Testis (tissue), 3 donors: ENCODE data around the gene CLIP1. TPM values are rescaled to one million over a fixed set of nuclear protein-coding genes. Genes with fewer than 3 reads are reported as not detected.

Source experiments
- DNase-seq: peaks from one replicate; pipeline ENCODE4 v3.0.0-alpha.2; 2019
- H3K27ac ChIP-seq, 2 donors: fragments of 200-600 bp; sonication (generic); one replicate each; pipeline ENCODE4 v1.5.1; 2019
- H3K27me3 ChIP-seq: fragments of 200-600 bp; sonication (generic); one replicate; pipeline ENCODE4 v1.5.1; 2019
- H3K36me3 ChIP-seq: fragments of 200-600 bp; sonication (generic); one replicate; pipeline ENCODE4 v1.5.1; 2017; ENCODE audit warnings: low read depth; ENCODE audit errors: missing control alignments
- H3K4me1 ChIP-seq: fragments of 200-600 bp; sonication (generic); one replicate; pipeline ENCODE4 v1.5.1; 2019
- H3K4me3 ChIP-seq, 2 donors: fragments of 200-600 bp; sonication (generic); one replicate each; pipeline ENCODE4 v1.5.1; 2017 to 2019
- H3K9me3 ChIP-seq: fragments of 200-600 bp; sonication (generic); one replicate; pipeline ENCODE4 v1.5.1; 2017
- CTCF ChIP-seq, 3 experiments: fragments of 450-650 bp in 2 of 3; fragments of 200-600 bp in 1 of 3; sonication (generic) in 1 of 3; IDR thresholded peaks; one replicate each; pipeline ENCODE4 v1.5.1; 2016 to 2019; ENCODE audit warnings: antibody characterized with exemption in 3 of 3, mild to moderate bottlenecking in 2 of 3, moderate library complexity in 1 of 3
- POLR2A ChIP-seq: fragments of 450-650 bp; IDR thresholded peaks from one replicate; pipeline ENCODE4 v1.6.1; 2017; ENCODE audit warnings: antibody characterized with exemption, mild to moderate bottlenecking, moderate library complexity
- WGBS, 2 donors: methylation state at CpG; one replicate each; pipeline ENCODE4 v1.1.5; 2018; 5-methylcytosine and 5-hydroxymethylcytosine counted together
- intact Hi-C: fragments of 100-400 bp; cut with DNase I; formaldehyde crosslinking; loops from one replicate; pipeline ENCODE4 v1.15.1; 2023; ENCODE audit warnings: low total_unique reads
- polyA plus RNA-seq: library from polyadenylated mRNA; stranded (reverse); fragments of 350-450 nt; fragmentation: Illumina TruSeq; extraction: RNeasy Lipid Tissue Mini Kit (QIAGEN cat#74804); gene quantifications from one replicate; pipeline ENCODE4 v1.2.3, GENCODE V29; 2014; ENCODE audit warnings: low read depth, low replicate concordance; ENCODE audit not compliant: insufficient read depth
- total RNA-seq, 2 donors: library from RNA; depleted of rRNA; stranded (reverse); fragments of >200 nt; gene quantifications; one replicate each; pipeline ENCODE4 v1.2.3, GENCODE V29; 2016

Gene CLIP1
- total and polyA plus RNA-seq, 3 donors from 2014 or later, result 25.1 to 66.5 (median 51.9) TPM

GRCh38 chr12:122311696-122312095 is 110.8 kb downstream of the CLIP1 start:
- no peak overlapping the region for H3K27ac ChIP-seq
- TF ChIP-seq CTCF (IDR thresholded peaks at IDR 0.05) (no peak), POLR2A (no peak)
- no peak overlapping the region for H3K4me3 ChIP-seq
- intact Hi-C loops, result no loop called here
- no peaks in the 10 kb centered on the region for H3K36me3 ChIP-seq
- 86 to 92% methylated on average over 5 of the region's 5 CpGs for WGBS, 2 donors
- no peaks in the 10 kb centered on the region for H3K27me3 ChIP-seq
- no peaks in the 10 kb centered on the region for H3K4me1 ChIP-seq
- no peak for DNase-seq
- H3K9me3 ChIP-seq, result no peaks in the 10 kb centered on the region

- intact Hi-C loops, result no loop called here
Measured at GRCh38 chr12:122310626-122311333, 111.7 kb downstream of the CLIP1 start.

DNA sequence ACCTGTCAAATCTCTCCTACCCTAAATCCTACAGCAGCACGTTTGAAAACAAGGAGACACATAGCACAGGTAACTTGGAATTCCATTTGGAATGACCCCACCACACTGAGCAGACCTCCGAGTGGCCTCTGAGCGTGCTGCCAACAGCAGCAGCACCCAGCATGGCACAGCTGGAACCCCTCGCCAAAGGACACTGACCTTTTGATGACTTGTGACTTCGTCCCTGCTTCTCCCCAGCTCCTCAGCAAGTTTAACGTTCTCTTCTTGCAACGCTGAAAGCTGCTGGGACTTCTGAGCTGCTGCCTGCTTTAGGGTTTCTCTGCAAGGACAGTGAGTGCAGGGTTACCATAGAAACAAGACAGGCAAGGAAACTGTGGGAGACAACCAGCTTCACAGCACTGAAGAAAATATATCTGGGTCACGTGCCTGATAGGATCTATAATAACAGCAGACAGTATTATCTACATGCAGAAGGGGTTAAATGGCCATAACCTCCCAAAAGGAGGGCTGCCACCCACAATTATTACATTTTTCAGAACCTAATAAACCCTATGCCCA is 112.8 kb downstream of the CLIP1 start:
- Histone ChIP-seq H3K27ac (no peak overlapping the region), H3K4me3 (no peak overlapping the region), H3K36me3 (no peaks in the 10 kb centered on the region), H3K4me1 (no peaks in the 10 kb centered on the region), H3K9me3 (no peaks in the 10 kb centered on the region), H3K27me3 (no peaks in the 10 kb centered on the region)
- intact Hi-C loops, result no loop called here
- no peak for DNase-seq
- TF ChIP-seq POLR2A (no peak), CTCF (IDR thresholded peaks at IDR 0.05) (no peak)
- WGBS, 2 donors, result 78 to 84% methylated on average over 8 of the region's 8 CpGs

More at GRCh38 chr12:122310626-122311333, 111.7 kb downstream of the CLIP1 start:
- Histone ChIP-seq H3K27ac (no peak overlapping the region), H3K4me1 (no peaks in the 10 kb centered on the region), H3K4me3 (no peak overlapping the region), H3K36me3 (no peaks in the 10 kb centered on the region), H3K27me3 (no peaks in the 10 kb centered on the region), H3K9me3 (no peaks in the 10 kb centered on the region)
- 86 to 89% methylated on average over 3 of the region's 3 CpGs for WGBS, 2 donors
- TF ChIP-seq CTCF (IDR thresholded peaks at IDR 0.05), result no peak
- no peak for TF ChIP-seq POLR2A
- DNase-seq, result no peak

DNA sequence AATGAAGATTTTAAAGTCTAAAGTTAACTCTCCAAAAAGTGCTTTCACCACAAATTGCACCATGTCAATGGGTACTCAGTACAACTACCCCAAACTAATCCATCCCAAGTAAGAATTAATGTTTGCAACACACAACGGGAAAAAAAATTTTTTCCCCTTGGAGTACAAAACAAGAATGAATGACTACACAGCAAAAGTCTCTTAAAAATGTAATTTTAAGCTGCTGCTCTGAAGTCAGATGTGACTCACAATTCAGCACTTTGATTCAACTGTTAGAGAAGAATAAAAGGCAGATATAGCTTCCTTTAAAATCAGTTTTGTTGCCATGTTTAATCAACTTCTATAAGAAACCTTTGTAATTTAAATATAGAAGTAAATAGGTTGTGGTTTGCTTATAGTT is 113.7 kb downstream of the CLIP1 start:
- 88 to 94% methylated on average over 1 of the region's 1 CpG for WGBS, 2 donors
- intact Hi-C loops, result no loop called here
- Histone ChIP-seq H3K4me3 (no peak overlapping the region), H3K4me1 (no peaks in the 10 kb centered on the region), H3K36me3 (no peaks in the 10 kb centered on the region), H3K9me3 (no peaks in the 10 kb centered on the region), H3K27me3 (no peaks in the 10 kb centered on the region), H3K27ac (no peak overlapping the region)
- no peak for DNase-seq
- TF ChIP-seq CTCF (IDR thresholded peaks at IDR 0.05) (no peak), POLR2A (no peak)

GRCh38 chr12:122306407-122306806 is 116.1 kb downstream of the CLIP1 start:
- Histone ChIP-seq H3K4me1 (no peaks in the 10 kb centered on the region), H3K9me3 (no peaks in the 10 kb centered on the region), H3K36me3 (no peaks in the 10 kb centered on the region), H3K27ac (no peak overlapping the region), H3K27me3 (no peaks in the 10 kb centered on the region), H3K4me3 (no peak overlapping the region)
- no peak for DNase-seq
- TF ChIP-seq CTCF (IDR thresholded peaks at IDR 0.05), result no peak
- no peak for TF ChIP-seq POLR2A
- intact Hi-C loops, result no loop called here
- WGBS, 2 donors, result 73 to 81% methylated on average over 4 of the region's 4 CpGs
